Panc1 (cell line): ENCODE measurements around the gene VAPA.

ENCODE experiments used
- CTCF ChIP-seq: fragments of 450-650 bp; IDR thresholded peaks from 2 replicates; pipeline ENCODE4 v1.5.1; 2017; ENCODE audit warnings: mild to moderate bottlenecking
- POLR2AphosphoS5 ChIP-seq: IDR thresholded peaks from 2 replicates; pipeline ENCODE4 v1.6.1; 2012; ENCODE audit warnings: mild to moderate bottlenecking, low read depth, low read length, moderate library complexity

- no peak for TF ChIP-seq CTCF
- TF ChIP-seq POLR2AphosphoS5: no peak
These were observed 13.1 kb upstream of the VAPA start for GRCh38 chr18:9900699-9901098.
